GM23248 (cell line): ENCODE results near the gene IRS1.

Experiments used
- EZH2 ChIP-seq: fragments of 200-600 bp; sonication (generic); IDR thresholded peaks from 2 replicates; pipeline ENCODE4 v1.6.1; 2018; ENCODE audit warnings: antibody characterized with exemption, mild to moderate bottlenecking; ENCODE audit not compliant: insufficient read depth, poor library complexity, severe bottlenecking
- EZH2phosphoT487 ChIP-seq: fragments of 200-600 bp; sonication (generic); IDR thresholded peaks from 2 replicates; pipeline ENCODE4 v1.6.1; 2018; ENCODE audit warnings: antibody characterized with exemption, moderate library complexity, mild to moderate bottlenecking, low read depth; ENCODE audit not compliant: insufficient read depth

DNA sequence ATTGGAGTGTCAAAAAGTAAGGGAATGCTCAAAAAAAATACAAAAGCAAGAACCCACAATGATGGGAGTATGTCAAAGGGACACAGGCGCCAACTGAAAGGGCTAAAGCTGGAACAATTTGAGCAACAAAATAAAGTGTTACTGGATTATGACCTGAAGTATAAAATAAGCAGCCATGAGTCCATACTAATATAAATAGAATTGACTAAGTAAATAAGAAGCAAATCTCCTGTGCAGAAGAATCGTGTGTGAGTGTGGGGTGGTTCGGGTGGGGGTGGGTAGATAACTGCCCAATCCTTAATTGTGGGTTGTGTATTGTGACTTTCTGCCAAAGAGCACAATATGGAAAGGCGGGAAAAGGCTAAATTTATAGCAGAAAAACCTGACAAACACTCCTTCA, 23.5 kb downstream of the IRS1 start:
- TF ChIP-seq EZH2phosphoT487 (no peak), EZH2 (no peak)
